HG02759 (cell line): Measurements from ENCODE around the gene HTRA3.

Experiments
- ATAC-seq: cut with Tn5 transposase; IDR thresholded peaks from one replicate; pipeline ENCODE4 v1.9.1; 2021; ENCODE audit warnings: mild to moderate bottlenecking, moderate library complexity; ENCODE audit not compliant: unreplicated experiment

The HTRA3 gene

GRCh38 chr4:8306511-8307021 lies 37.0 kb downstream of the HTRA3 start:
- ATAC-seq = no peak

GRCh38 chr4:8307121-8307520 lies 37.6 kb downstream of the HTRA3 start:
- no peak for ATAC-seq

- ATAC-seq = no peak
Measured at GRCh38 chr4:8307714-8308113, 38.2 kb downstream of the HTRA3 start.

GRCh38 chr4:8308144-8308543 lies 38.6 kb downstream of the HTRA3 start:
- ATAC-seq = no peak

GRCh38 chr4:8308856-8309771 lies 39.6 kb downstream of the HTRA3 start:
- no peak for ATAC-seq

GRCh38 chr4:8310306-8310705 lies 40.8 kb downstream of the HTRA3 start:
- ATAC-seq = no peak

- no peak for ATAC-seq
Measured at GRCh38 chr4:8311101-8312068, 41.8 kb downstream of the HTRA3 start.

- ATAC-seq = no peak
Measured at GRCh38 chr4:8312069-8312445, 42.5 kb downstream of the HTRA3 start.

- ATAC-seq = no peak
Measured at GRCh38 chr4:8312976-8313375, 43.4 kb downstream of the HTRA3 start.

- no peak for ATAC-seq
Measured at GRCh38 chr4:8314691-8315255, 45.2 kb downstream of the HTRA3 start.

- ATAC-seq = no peak
Measured at GRCh38 chr4:8315435-8316250, 46.1 kb downstream of the HTRA3 start.

GRCh38 chr4:8316251-8316771 lies 46.8 kb downstream of the HTRA3 start:
- ATAC-seq = no peak

- ATAC-seq = no peak
Measured at GRCh38 chr4:8316911-8317351, 47.4 kb downstream of the HTRA3 start.

- no peak for ATAC-seq
Measured at GRCh38 chr4:8317474-8317873, 47.9 kb downstream of the HTRA3 start.

GRCh38 chr4:8318509-8318908 lies 49.0 kb downstream of the HTRA3 start:
- ATAC-seq = no peak

GRCh38 chr4:8319061-8319460 lies 49.5 kb downstream of the HTRA3 start:
- no peak for ATAC-seq

- ATAC-seq = no peak
Measured at GRCh38 chr4:8319731-8320385, 50.3 kb downstream of the HTRA3 start.

GRCh38 chr4:8320386-8320750 lies 50.8 kb downstream of the HTRA3 start:
- ATAC-seq = no peak

GRCh38 chr4:8321220-8321619 lies 51.7 kb downstream of the HTRA3 start:
- ATAC-seq = no peak
